GM18508 (cell line): Measurements from ENCODE around the gene KRTAP21-3.
"Not testable (repeated sequence)": the region's sequence is repeated elsewhere in the genome, so short reads cannot be mapped to it uniquely, and the experiment has no call there.

ENCODE experiments used
- ATAC-seq: cut with Tn5 transposase; IDR thresholded peaks from one replicate; pipeline ENCODE4 v1.9.1; 2021; ENCODE audit warnings: moderate number of reproducible peaks; ENCODE audit not compliant: insufficient read depth, unreplicated experiment

KRTAP21-3 gene

DNA sequence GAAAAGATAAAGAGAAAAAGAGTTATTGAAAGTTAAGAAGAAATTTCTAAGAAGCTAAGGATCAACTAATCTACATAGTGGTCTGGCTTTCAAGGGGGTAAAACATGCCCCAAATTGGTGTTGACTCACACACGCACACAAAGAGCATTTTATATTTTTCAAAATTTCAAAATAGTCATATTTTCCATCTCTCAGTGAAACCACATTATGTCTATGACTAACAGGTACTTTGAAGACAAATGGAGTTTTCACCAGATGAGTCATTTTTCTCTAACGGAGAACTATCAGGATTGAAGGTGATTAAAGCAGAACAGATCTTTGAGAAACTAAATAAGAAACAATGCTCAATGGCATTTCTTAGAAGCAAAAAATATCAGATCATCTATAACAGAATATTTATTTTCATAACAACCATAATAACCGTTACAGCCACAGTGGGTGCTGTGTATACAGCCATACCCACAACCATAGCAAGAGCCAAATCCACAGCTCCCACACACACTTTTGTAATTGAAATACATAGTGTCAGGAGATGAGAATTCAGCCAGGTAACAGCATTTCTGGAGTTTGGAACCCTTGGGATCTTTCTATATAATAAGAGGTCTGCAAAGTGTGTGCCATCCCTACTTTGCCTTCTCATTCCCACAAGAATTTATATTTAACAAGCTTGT is at the start of gene KRTAP21-3:
KRTAP21-3 (minus strand) TSS at position 539 of the 671 bp plus-strand sequence; CDS start at position 521, 18 bp downstream.
- ATAC-seq, result peak; percentile 45

DNA sequence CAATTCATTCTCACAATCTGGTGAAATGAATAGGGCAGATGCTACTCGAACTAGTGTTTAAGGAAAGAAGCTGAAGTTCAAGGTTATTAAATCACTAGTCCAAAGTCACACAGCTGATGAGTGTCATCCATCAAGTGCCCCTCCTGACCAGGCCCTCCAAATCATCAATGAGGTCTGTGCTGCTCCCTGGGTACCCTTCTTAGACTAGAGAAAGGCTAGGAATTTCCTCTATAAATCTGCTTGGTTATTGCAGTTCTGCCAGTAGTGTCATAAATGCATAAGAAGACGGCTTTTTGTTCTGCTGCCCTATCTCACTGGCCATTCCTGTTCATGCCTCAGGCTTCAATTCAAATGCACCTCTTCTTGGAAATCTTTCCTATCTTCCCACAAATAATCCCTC is 42.2 kb upstream of the KRTAP21-3 start:
- ATAC-seq, result no peak

- no peak for ATAC-seq
Observed at GRCh38 chr21:30758306-30758705, 39.7 kb upstream of the KRTAP21-3 start.

DNA sequence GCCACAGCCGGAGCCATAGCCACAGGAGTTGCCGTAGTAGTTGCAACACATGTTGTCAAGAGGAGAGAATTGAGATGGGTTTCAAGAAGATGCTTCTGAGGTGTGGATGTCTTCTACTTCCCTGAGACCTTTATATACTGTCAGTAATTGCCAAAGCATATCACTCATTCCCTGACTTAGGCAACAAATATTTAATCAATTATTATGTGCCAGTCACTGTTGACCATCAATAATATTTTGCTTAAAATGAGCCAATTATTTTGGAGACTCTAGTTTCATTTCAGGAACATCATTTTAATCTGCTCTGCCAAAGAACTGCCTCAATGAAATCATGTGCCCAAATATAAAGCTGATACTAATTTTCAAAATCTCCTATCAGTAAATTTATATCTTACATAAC is 36.8 kb upstream of the KRTAP21-3 start, which contains the start of gene KRTAP21-1:
KRTAP21-1 (minus strand) TSS at position 101 of the 400 bp plus-strand sequence; CDS start at position 51, 50 bp downstream.
- ATAC-seq, result not testable (repeated sequence)

GRCh38 chr21:30747159-30747558 is 28.6 kb upstream of the KRTAP21-3 start, which contains the start of gene KRTAP21-2:
Gene KRTAP21-2 (minus strand): TSS chr21:30747259. CDS start chr21:30747202, 57 bp downstream.
- no peak for ATAC-seq

DNA sequence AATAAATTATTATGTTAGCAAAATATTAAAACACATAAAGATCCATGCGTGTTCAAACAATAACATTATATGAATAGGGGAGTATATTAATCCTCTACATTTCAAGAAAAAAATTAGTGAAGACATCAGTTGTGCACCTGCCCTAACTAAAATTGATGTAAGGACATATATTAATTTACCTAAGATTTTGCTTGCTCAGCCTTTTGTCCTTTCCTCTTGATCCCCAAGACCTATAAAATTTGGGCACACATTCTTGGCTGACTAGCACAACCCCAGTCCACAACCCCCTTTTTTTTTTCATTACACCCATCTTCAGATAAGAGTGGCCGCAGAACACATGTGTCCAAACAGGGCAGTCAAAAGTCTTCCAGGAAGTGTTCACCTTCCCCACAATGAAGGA is 21.9 kb upstream of the KRTAP21-3 start:
- ATAC-seq, result no peak

GRCh38 chr21:30733026-30733425 is 14.4 kb upstream of the KRTAP21-3 start:
- ATAC-seq, result no peak

DNA sequence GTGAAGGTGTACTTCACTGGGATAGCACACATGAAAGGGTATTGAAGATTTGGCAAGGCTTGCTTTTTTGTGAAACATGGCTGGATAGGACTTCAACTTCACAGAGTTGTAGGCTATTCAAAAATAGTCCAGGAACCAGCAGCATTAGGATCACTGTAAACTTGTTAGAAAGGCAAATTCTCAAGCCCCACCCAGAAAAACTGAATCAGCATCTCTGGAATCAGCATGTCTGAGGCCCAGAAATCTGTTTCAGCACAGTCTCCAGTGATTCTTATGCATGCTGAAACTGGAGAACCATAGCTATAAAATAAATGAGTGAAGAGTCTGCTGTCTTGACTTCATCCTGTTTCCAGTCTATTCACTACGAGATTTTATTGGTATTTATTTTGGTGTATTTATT is 8.1 kb upstream of the KRTAP21-3 start:
- no peak for ATAC-seq

- ATAC-seq, result no peak
Observed at GRCh38 chr21:30719401-30719800, 824 bp upstream of the KRTAP21-3 start.

GRCh38 chr21:30717105-30717504 is 1.5 kb downstream of the KRTAP21-3 start:
- ATAC-seq, result no peak

GRCh38 chr21:30714946-30715345 is 3.6 kb downstream of the KRTAP21-3 start:
- ATAC-seq, result no peak

DNA sequence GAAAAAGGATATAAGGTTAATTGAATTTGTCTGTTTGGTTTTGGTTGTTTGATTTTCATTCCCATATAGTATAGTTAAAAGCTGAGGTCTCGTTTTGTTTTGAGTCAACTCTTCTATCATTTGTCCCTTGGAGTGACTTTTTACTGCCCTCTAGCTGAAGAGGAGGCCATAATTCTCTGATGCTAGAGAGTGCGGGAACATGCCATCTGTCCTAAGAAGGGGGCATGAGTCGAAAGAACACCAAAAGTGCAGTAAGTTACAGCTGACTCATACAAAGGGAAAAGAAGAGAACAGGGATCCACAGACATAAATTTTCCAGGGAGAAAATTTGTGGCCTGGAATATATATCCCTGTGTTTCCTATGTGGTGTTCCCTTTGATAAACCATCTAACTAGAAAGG is 4.1 kb downstream of the KRTAP21-3 start:
- ATAC-seq, result no peak

- no peak for ATAC-seq
Observed at GRCh38 chr21:30713766-30714165, 4.8 kb downstream of the KRTAP21-3 start.

DNA sequence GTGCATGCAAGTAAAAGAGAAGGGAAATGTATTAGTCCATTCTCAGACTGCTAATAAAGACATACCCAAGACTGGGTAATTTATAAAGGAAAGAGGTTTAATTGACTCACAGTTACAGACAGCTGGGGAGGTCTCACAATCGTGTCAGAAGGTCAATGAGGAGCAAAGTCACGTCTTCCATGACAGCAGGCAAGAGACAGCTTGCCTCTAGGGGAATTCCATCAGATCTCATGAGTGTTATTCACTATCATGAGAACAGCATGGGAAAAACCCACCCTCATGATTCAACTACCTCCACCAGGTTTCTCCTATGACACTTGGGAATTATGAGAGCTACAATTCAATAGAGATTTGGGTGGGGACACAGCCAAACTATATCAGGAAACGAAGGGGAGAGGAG is 8.1 kb downstream of the KRTAP21-3 start:
- ATAC-seq, result no peak

DNA sequence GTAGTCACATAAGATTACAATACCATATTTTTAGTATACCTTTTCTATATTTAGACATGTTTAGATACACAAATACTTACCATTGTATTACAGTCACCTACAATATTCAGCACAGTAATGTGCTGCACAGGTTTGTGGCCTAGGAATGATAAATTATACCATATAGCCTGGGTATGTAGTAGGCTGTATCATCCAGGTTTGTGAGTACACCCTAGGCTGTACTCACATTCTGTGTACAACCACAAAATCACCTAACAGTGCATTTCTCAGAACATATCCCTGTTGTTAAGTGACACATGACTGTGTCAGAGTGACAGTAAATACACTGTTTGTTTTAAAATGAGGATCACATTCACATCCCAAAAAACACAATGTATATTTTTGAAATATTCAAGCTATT is 11.2 kb downstream of the KRTAP21-3 start:
- no peak for ATAC-seq

GRCh38 chr21:30695956-30696355 is 22.6 kb downstream of the KRTAP21-3 start:
- no peak for ATAC-seq

- ATAC-seq, result no peak
Observed at GRCh38 chr21:30689822-30690221, 28.8 kb downstream of the KRTAP21-3 start.

- ATAC-seq, result no peak
Observed at GRCh38 chr21:30684506-30684905, 34.1 kb downstream of the KRTAP21-3 start.

DNA sequence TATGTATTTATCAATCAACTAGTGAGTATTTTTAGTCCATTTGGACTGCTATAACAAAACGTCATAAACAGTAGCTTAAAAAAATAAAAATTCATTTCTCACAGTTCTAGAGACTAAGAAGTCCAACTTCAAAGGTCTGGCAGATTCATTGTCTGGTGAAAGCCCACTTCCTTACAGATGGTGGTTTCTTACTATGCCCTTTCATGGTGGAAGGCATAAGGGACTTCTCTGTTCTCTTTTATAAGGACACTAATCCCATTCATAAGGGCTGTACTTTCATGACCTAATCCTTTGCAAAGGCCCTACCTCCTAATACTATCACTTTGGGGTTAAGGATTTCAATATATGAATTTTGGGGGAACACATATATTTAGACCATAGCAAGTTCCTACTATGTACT is 38.0 kb downstream of the KRTAP21-3 start:
- ATAC-seq, result no peak

DNA sequence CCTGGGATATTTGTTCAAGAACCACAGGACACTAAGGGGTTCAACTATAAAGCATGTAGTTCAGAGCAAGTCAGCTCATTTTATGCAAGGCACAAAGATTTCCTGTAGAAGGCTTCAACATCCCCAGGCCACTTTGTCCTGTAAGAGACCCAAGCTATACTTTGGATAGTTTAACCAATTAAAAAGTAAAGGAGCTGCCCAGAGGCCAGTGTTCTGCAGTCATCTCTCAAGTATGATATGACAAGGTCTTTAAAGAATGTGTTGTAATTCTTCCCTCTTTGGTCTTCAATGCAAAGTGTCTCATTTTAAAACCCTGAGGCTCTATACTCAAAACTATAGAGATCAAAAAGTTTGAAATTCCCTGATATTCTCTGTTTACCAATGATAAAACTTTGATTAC is 41.8 kb downstream of the KRTAP21-3 start:
- ATAC-seq, result no peak

DNA sequence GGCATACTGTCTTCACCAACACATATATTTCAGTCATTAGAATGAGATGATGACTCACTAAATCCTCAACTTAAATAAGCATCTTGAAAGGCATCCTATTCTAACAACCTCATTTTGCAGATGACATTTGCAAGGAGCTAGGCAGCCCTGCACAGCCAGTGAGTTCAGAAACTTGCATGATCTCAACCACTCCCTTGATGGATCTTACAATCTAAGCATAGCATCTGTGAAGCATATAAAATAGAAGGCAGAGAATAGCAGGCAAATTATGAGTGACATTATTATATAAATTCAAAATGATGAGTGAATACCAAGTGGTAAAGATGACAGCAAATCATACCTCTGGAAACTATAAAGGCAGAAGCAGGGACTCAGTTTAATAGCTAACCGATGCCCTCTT is 44.3 kb downstream of the KRTAP21-3 start:
- no peak for ATAC-seq

DNA sequence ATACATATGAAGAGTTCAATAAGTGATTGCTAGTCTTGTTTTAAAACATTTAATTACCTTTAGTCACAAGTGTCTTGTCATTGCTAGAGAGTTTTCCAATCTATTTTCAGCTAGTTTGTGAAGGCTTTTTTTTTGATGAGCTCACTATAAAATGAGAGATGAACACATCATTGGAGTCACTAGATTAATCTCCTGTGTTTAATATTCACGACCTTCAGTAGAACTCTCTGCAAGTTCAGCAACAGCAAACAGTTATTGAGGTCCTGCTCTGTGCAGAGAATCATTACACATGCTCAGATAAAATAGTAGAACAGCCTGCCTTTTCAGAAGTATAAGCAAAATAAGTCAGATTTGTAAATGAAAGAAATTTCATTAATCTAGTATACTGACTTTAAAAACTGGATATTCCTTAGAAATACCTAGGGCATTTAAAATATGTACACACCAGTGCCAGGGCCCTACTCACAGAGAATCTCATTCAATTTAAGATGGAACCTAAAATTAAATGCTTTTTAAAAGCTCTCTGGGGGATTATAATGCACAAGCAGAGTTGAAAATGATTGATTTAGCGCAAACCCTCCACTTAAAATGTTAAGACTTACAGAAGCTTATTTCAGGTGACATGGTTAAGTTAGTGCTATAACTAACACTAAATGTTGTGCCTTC is 45.5 kb downstream of the KRTAP21-3 start:
- no peak for ATAC-seq
